HG03135 (cell line): Measurements from ENCODE around the gene PPIF.

Experiments used
- ATAC-seq: cut with Tn5 transposase; IDR thresholded peaks from one replicate; pipeline ENCODE4 v1.9.1; 2021; ENCODE audit warnings: mild to moderate bottlenecking, moderate library complexity; ENCODE audit not compliant: unreplicated experiment

The PPIF gene

GRCh38 chr10:79367426-79368189 is 20.3 kb downstream of the PPIF start:
- ATAC-seq = no peak

- no peak for ATAC-seq
Measured at GRCh38 chr10:79372871-79373270, 25.6 kb downstream of the PPIF start.

GRCh38 chr10:79374312-79375191 is 27.3 kb downstream of the PPIF start:
- ATAC-seq = no peak

GRCh38 chr10:79375321-79376077 is 28.2 kb downstream of the PPIF start:
- no peak for ATAC-seq

- ATAC-seq = no peak
Measured at GRCh38 chr10:79376078-79376628, 28.9 kb downstream of the PPIF start.

GRCh38 chr10:79376751-79377556 is 29.7 kb downstream of the PPIF start:
- no peak for ATAC-seq

- no peak for ATAC-seq
Measured at GRCh38 chr10:79377557-79378382, 30.5 kb downstream of the PPIF start.

- ATAC-seq = no peak
Measured at GRCh38 chr10:79378383-79378646, 31.0 kb downstream of the PPIF start.

- no peak for ATAC-seq
Measured at GRCh38 chr10:79378647-79379511, 31.6 kb downstream of the PPIF start.

GRCh38 chr10:79379512-79380124 is 32.3 kb downstream of the PPIF start:
- ATAC-seq = no peak

- no peak for ATAC-seq
Measured at GRCh38 chr10:79380125-79380945, 33.1 kb downstream of the PPIF start.

- ATAC-seq = no peak
Measured at GRCh38 chr10:79380946-79381721, 33.9 kb downstream of the PPIF start.

- ATAC-seq = no peak
Measured at GRCh38 chr10:79381804-79382221, 34.5 kb downstream of the PPIF start.

- ATAC-seq = no peak
Measured at GRCh38 chr10:79382491-79382941, 35.2 kb downstream of the PPIF start.

GRCh38 chr10:79383974-79384606 is 36.8 kb downstream of the PPIF start:
- ATAC-seq = no peak

- ATAC-seq = no peak
Measured at GRCh38 chr10:79384773-79385391, 37.6 kb downstream of the PPIF start.
